Activated CD8-positive, alpha-beta memory T cell treated with anti-CD3 and anti-CD28 coated beads, Interleukin-2, amount 50 U/mL, for 4 hours (primary cell): Measurements from ENCODE around the gene BBS1.

Source experiments
- DNase-seq: peaks from one replicate; pipeline ENCODE4 v3.0.0-alpha.2; 2020

The BBS1 gene

DNA sequence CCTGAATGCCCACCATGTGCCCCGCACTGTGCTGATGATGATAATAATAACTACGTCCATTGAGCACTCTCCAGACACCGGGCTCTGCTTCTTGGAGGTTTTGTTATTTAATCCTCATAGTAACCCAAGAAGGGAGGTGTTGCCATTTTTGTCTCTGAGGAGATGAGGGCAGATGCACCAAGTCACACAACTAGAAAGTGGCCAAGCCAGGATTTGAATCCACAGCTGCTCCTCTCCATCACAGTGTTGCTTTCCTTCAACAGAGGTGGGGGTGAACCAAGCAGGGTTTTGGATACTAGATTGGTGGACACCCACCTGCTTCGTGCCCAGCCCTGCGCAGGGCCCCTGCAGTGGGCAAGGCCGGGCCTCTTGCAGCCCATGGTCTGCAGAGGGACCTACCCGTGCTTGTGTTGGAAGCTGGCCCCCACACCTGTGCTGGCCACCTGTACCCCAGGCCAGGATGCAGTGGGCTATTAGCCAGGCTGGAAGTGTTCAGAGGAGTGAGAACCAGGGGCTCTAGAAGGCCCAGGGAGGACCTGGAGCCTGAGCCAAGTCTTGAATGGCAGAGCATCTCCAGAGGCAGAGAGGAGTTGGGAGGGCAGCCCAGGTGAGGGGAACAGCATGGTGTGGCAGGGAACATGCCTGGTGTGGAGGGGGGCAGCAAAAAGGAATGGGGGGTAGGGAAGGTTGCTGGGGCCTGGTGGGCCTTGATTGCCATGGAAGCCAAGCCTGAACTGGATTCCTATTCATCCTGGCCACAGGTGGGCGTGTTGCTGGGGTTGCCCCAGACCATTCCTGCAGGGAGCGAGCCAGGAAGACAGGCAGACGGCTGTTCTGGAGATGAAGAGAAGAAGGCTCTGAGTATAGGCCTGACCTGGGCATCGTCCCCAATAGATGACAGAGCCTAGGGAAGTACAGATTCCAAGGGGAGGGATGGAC is 32.9 kb upstream of the BBS1 start:
- no peak for DNase-seq

DNA sequence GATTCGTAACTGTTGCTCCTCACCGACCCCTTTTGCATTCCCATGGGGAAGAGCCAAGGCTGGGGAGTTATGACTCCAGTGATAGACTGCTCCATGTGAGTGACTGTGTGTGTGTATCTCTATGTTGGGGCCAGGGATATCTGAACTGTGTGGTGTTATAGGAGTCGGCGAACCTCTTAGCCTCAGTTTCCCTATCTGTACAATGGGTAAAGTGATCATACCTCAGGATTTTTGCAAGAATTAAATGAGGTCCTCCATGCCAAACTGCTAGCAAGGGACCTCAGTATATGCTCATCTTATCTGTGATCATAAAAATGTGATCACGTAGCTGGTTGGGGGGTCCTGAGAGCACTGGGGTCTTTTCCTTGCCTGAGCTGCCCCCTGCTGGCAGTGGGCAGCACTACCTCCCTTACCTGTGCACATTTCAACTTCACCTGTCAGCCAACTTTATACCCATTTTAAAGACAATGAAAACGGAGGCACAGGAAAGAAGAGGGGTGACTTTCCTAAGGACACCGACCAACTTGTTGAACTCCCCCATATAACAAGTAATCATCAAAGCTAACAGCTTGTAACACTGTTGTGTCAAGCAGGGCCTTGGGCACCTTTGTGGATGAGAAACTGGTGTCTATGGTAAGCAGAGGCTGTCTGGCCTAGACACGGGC is 31.6 kb upstream of the BBS1 start:
- DNase-seq = peak; percentile 39

DNA sequence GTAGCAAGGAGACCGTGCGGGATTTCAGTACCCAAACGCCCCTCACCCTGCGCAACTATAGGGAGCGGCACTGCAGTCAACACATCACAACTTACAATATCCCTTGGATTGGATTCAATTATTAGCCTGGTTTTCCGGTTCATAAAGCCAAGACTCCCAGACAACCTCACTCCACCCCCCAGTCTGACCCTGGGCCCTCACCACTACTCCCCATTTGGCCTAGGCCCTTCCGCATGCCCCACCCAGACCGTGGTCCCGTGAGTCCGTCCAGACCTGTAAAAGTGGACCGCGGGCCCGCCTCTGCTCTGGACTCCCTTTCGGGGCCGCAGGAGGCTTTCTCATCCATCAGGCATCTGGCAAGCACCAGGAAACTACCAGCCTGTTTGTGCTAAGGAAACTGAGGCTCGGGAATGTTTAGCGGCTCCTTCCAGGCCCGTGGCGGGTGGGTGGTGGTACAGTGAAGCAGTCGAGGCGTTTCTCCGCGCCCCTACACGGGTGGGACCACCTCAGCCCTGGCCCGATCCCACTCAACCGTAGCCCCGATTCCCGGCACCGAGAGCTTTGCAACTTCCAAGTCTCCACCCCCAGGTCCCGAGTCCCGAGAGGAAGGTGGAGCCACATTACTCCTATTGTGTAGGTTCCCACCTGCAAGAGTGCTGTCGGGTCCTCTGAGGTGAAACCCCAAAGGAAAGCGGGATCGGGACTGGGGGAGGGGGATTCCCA is 30.9 kb upstream of the BBS1 start:
- no peak for DNase-seq

DNA sequence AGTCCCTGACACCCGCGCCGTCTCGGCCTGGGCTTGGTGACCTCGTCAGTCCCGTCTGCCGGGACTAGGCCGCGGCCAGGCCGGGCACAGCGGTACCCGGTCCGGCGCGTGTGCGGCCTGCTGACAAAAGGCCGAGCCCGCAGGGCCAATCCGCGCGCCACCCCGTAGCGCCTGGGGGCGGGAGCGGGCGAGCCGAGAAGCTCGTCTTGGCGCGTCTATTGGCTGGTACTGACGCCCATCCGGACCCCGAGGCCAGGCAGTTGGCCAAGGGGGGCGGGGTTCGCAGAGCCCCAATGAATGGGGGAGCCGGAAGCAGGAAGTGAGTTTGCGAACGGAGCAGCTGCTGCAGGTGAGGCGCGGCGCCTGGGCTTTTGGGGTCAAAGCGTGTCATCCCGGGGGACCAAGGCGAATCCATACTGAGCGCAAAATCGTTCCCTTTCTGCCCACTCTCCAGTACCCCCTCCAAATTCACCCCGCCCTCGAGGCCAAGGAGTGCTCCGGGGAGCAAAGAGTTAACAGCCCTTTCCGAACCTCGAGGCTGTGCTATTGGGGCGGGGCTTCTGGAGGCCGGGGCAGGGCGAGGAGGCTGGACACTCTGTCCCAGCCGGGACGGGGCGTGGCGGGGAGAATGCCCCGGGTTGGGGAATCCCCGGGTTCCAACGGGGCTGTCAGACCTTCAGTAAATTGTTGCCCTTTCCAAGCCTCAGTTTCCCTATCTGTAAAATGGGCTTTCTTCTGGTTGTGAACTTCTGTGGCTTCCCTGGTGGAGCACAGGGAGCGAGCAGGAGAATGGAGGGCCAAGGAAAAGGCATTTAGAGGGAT is 30.1 kb upstream of the BBS1 start, which contains the start of gene DPP3:
DPP3 (plus strand) TSS at position 318 of the 822 bp plus-strand sequence. CDS start 1,767 bp downstream, outside the sequence.
- DNase-seq = peak; percentile 95

DNA sequence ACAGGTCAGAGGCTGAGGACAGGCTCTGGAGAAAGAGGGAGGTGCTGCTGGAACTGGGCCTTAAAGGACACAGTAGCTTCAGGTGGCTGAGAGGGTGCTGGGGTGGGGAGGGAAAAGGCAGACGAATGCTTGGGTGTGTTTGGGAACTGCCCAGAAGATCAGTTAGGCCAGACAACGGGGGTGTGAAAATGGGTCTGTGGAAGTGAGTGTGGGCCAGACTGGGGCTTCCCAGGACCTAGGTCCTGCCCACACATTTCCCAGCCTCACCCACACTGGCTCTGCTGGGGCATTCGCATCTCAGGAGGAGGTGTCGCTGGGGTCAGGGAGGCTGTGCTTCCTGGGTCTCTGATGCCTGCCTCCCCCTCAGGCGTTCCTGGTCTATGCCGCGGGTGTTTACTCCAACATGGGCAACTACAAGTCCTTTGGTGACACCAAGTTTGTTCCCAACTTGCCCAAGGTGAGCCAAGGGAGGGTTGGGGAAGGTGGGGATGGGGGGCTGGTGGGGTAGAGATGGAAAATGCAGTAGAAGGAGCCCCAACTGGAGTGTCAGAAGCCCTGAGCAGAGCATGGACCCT is 25.5 kb upstream of the BBS1 start:
- no peak for DNase-seq

DNA sequence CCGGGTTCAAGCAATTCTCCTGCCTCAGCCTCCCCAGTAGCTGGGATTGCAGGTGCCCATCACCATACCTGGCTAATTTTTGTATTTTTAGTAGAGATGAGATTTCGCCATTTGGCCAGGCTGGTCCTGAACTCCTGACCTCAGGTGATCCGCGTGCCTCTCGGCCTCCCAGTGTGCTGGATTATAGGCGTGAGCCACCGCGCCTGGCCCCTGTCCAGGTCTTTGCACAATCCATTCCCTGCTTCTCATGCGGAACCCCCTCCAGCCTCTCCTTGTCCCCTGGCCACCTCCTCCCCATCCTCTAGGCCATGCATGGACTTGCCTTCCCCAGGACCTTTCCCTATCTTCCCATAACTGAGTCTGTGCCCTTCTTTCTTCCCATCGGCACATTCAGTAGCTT is 21.5 kb upstream of the BBS1 start:
- no peak for DNase-seq

DNA sequence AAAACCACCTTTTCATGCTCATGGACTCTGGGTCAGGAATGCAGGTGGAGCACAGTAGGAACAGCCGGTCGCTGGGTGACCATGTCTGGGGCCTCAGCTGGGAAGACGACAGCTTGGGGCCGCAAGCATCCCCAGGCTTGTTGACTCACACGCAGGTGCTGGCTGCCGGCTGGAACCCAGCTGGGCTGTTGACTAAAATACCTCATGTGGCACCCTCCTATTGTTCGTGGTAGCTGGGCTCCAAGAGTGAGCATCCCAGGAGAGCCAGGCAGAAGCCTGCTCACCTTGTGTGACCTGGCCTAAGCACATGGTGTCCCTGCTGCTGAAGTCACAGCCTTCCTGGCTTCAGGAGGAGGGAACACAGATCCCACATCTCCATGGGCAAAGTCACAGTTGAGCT is 20.8 kb upstream of the BBS1 start:
- DNase-seq = no peak

DNA sequence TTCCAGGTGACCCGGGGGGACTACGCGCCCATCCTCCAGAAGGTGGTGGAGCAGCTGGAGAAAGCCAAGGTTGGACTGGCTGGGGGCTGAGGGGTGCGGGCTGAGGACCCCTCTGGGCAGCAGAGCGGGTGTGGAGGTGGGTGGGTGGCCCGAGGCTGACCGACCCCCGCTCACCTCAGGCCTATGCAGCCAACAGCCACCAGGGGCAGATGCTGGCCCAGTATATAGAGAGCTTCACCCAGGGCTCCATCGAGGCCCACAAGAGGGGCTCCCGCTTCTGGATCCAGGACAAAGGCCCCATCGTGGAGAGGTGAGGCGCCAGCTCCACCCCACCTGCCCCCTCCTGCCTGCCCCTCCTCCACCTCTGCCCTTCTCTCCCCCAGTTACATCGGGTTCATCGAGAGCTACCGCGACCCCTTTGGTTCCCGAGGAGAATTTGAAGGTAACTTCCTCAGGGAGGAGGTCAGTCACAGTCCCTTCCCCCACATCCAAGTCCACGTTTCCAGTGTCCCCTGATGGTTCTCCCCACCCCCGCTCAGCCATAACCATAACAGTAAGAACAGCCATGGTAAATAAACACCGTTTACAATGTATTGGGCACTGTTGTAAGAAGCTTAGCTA is 19.0 kb upstream of the BBS1 start:
- no peak for DNase-seq

DNA sequence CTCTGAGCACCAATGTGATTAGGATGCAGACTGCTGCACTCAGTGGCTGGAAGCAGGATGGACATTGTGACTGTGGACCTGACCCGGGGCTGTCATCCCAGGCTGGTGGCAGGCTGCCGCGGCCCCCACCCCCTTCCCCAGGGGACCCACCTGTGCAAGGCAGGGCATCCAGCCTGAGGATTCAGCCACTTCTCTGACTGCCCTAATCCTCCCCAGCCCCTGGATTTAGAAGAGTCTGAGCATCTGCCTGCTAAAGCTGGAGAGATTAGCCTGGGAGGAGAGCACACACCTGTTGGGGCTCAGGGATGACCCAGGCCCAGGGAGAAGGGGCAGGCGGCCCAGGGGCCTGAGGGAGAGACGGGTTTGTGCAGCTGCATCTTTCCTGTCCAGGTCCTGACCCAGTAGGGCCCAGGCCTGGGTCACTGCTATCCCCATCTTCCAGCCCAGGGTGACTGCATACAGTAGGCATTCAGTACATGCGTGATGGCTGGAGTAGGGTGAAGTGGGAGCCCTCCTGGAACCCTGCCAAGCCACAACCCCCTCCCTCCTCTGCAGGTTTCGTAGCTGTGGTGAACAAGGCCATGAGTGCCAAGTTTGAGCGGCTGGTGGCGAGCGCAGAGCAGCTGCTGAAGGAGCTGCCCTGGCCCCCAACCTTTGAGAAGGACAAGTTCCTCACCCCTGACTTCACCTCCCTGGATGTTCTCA is 18.1 kb upstream of the BBS1 start:
- DNase-seq = no peak

DNA sequence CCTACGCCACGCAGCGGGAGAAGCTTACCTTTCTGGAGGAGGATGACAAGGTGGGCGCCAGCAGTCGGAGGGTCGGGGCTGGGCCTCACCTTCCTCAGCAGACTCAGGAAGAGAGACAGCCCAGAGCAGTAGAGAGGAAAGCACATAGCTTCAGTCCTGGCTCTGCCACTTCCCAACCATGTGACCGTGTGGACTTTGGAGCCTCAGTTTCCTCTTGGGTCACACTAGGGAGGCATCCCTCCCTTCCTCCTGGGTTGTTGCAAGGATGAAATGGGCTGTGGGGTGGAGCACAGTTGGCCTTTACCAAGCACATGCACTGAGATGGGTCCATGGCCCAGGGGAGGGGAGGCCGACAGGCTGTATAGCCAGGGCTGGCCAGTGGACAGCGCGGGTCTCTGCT is 17.3 kb upstream of the BBS1 start:
- no peak for DNase-seq

DNA sequence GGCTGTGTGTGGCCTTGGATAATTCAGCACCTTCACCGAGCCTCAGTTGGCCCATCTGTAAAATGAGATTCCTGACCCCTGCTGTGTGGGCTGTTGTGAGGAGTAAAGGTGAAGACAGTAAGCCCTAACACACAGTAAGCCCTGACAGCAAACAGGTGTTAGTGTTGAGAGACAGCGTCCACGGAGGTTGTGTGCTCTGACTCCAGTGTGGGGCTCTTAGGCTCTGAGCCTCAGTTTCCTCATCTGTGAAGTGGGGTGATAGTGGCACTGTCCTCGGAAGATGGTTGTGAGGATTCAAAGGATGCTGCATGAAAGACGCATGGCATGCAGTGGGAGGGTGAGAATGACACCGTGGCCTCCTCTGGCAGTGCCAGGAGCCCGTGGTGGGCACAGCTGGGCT is 16.0 kb upstream of the BBS1 start:
- DNase-seq = no peak

DNA sequence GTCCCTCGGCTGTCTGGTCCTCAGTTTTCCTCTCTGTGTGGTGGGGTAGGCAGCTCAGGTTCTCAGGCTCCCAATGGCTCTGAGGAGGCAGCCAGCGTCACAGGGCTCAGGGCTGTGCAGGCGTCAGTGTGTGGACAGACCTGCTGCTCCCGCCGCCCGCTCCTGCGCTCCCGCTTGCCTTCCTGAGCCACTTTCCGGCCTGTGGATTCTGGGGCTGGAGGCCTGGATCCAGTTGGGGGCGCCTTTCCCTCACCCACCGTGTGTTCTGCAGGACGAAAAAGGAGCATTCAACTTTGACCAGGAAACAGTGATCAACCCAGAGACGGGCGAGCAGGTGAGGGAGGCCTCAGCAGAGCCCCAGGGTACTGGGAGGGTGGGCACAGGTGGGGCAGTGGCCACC is 15.5 kb upstream of the BBS1 start:
- DNase-seq = no peak

DNA sequence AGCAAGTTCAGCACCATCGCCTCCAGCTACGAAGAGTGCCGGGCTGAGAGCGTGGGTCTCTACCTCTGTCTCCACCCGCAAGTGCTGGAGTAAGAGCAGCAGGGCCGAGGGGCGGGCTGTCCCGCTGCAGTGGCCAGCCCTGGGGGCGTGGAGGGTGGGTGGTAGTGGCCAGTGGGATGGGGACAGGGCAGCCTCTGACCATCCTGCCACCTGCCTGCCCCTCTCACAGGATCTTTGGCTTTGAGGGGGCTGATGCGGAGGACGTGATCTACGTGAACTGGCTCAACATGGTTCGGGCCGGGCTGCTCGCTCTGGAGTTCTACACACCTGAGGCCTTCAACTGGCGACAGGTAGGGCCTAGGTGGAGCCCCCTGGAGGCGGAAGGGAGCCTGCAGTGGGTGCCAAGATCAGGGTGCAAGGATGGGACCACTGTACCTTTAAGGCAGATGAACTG is 15.0 kb upstream of the BBS1 start:
- DNase-seq = no peak

DNA sequence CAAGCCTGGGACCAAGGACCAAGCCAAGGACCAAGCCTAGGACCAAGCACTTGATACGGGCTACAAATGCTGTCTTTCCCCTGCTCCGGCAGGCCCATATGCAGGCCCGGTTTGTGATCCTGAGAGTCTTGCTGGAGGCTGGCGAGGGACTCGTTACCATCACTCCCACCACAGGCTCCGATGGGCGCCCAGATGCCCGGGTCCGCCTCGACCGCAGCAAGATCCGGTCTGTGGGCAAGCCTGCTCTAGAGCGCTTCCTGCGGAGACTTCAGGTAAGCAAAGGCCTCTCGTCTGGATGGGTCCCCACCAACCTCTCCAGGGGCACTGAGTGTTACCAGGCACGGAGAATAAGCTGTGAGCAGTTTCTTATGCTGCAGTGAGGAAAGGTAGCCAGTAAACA is 13.2 kb upstream of the BBS1 start:
- DNase-seq = no peak

DNA sequence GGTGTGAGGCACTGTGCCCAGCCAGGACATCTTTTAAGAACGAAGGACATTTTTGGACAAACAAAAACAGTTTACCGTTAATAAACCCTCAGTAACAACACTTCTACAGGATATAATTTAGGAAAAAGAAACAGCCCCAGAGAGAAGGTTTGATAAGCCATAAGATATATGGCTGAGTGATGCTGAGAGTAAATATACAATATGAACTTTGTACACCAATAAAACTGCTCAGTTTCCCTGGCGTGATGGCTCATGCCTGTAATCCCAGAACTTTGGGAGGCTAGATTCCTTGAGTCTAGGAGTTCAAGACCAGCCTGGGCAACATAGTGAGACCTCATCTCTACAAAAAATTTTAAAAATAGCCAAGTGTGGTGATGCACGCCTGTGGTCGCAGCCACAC is 11.9 kb upstream of the BBS1 start:
- DNase-seq = no peak

DNA sequence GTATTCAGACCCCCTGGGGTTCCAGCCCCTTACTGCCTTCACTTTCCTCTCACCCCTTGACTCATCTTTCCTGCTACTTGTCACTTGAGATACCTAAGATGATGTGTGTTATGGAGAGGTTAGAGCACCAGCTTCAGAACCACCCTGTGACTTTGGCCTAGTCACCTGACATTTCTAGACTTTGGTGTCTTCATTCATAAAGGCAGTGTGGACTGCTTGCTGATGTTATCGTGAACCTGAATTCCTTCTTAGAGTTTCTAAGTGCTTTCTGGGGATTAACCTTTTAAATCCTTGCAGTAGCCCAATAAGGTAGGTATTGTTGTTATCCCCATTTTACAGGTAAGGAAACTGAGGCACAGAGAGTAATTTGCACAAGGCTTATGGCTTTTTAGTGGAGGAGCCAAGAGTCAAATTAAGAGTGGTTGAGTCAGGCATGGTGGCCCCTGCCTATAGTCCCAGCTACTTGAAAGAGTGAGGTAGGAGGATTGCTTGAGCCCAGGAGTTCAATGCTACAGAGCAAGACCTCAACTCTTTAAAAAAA is 5.1 kb upstream of the BBS1 start:
- DNase-seq = no peak

DNA sequence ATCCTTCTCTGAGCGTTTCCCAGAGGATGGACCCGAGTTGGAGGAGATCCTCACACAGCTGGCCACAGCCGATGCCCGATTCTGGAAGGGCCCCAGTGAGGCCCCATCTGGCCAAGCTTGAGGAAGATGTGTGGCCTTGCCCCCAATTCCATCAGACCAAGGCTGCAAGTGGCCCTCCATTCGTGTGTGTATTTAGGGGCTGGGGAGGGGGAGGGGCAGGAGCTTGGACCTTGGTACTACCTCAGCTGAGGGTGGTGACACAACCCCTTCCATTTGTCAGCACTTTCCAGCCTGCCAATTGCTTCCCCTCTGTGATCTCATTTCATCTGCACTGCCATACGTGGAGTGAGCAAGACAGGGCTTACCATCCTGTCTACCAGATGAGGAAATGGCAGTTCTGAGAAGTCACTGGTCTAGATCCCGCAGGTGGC is 1.3 kb upstream of the BBS1 start:
- DNase-seq = no peak

DNA sequence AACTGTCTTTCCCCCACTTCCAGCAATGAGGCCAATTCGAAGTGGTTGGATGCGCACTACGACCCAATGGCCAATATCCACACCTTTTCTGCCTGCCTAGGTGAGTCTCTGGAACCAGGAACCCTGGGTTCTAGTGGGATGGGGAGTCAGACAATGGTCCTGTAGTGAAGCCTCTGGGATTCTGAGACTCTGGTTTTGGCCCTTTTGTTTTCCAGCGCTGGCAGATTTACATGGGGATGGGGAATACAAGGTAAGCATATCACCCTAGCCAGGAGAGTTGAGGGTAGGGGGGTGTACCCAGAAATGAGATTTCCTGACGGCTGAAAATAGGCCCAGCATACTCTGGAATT is 530 bp downstream of the BBS1 start:
- no peak for DNase-seq

DNA sequence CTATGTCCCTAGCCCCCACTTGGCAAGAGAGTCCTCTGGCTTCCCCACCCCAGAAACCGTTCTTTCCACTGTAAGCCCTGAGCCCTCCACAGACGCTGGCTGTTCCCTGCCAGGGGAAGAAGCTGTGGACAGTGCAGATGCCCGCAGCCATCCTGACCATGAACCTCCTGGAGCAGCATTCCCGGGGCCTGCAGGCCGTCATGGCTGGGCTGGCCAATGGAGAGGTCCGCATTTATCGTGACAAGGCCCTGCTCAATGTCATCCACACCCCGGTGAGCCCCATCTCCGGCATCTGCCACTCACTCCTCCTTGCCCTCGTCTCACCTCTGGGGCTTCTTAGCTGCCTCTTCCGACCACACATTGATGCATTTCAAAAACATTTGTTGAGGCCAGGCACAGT is 13.2 kb downstream of the BBS1 start:
- no peak for DNase-seq

DNA sequence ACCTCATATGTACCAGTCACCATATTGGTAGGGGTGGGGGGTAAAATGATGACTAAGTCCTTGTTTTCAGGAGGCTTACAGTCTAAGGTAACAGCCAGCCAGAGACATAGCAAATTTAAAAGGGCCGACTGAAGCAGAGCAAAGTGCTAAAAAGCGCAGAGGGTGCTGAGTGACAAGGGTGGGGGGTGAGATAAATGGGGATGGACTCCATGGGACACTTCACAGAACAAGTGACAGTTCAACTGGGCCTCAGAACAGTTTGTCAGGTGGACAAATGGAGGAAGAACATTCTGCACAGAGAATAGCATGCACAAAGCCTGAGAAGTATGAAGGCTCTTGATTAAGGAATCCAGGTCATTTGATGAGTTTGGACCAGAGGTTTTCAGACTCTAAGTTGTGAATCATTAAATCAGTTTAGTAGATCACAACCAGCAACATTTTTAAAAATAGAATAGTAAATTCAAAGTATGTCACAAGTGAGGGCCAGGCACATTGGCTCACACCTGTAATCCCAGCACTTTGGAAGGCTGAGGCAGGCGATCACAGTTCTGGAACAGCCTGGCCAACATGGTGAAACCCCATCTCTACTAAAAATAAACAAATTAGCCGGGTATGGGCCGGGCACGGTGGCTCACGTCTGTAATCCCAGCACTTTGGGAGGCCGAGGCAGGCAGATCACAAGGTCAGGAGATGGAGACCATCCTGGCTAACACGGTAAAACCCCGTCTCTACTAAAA is 14.0 kb downstream of the BBS1 start:
- DNase-seq = no peak
